ENCODE measurements around the gene QKI.

Gene QKI

DNA sequence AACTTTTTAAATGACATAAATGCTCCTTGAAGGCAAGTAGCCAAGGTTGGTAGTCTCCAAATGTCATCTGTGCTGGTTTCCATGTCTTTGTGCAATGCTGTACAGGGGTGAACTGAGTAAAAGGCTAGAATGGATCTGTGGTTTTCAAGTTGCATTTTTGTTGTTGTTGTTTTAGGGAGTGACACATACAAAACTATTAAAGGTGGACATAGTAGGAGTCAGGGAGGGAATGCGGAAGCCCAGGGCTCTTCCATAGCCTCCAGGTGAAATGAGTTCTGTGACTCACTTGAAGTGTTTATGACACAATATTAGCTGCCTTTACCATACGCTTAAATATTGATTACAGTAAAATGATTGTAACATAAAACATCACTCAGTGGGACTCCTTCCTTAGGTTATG lies 22.5 kb upstream of the QKI start:
- DNase-seq (ENCODE audit: low read depth in 2 of 2) = no peak

DNA sequence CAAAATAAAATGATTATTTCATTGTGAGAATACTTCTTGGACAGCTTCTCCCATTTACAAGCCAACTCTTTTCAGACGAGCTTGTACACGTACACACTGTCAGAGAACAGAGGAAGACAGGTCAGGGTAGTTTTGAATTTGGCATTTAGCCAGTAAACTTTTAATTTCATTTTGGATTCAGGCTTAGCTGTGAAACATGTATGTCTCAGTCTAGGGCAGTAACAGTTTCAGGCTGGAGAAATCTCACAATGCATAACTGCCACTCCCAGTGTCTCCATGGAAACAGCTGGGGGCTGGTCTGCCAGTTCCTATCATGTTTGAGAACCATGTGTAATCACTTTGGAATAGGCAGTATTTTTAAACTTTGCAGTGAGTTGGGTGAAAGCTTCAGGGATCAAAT lies 22.0 kb upstream of the QKI start:
- no peak for DNase-seq (ENCODE audit: low read depth in 2 of 2)

DNA sequence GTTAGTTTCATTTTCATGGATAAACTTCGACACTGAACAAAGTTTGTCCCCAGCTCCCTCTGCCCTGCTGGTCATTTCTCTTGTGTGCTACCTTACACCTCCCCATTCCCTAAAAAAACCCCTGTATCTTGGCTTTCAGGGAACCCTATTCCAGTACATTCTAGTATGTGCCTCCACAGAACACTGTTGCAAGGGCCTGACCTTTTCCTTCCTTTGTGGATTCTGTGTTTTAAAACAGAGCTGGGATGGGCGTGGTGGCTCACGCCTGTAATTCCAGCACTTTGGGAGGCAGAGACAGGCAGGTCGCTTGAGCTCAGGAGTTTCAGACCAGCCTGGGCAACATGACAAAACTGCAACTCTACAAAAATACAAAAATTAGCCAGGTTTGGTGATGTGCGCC lies 20.6 kb upstream of the QKI start:
- DNase-seq (ENCODE audit: low read depth in 2 of 2) = no peak

DNA sequence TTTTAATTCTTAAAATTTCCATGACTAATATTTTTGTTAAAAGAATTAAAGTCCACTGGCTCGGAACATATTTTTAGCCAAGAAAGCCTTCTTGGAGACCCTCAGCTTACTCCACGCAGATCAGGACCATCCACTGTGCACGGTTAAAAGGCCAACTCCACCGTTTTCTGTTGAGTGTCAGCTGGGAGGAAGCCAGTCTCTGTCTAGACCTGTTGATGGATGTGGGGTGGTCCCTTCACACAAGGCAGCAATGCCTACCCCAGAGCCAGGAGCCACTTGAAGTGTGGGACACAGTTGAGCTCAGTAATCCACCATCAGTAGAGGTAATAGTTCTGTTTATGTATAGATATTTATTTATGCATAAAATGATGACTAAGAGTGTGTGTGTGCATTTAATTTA lies 19.9 kb upstream of the QKI start:
- DNase-seq (ENCODE audit: low read depth in 2 of 2) = no peak

DNA sequence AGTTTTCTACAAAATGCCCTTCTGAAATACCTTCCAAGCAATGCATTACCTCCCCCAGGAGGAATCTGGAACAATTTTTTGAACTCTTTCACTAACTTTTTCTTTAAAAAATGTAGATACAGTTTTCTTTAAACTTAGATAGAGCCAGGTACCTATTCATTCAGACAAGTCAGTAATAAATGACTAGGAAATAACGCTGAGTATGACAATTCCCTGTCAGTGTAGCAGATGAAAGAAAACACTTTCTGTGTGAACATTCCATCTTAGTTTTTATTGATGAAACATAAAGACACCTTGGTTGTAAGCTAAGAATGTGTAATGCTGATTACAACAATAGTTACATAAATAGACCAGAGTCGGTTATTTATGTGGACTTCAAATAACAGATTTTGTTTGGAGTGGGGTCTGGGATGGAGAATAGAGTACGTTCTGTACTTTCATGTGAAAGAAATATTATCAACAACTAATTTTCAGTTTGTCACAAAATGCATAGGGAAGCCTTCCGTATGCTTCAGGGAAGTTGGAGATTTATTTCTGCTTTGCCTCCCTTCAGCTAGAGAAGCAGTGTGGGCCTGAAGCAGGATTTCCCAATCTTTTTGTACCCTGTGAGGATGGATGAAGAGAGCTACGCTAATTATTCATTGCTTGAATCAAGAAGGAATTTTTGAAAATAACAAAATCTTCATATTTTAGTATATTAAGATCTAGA lies 19.2 kb upstream of the QKI start:
- DNase-seq (ENCODE audit: low read depth in 2 of 2) = no peak

DNA sequence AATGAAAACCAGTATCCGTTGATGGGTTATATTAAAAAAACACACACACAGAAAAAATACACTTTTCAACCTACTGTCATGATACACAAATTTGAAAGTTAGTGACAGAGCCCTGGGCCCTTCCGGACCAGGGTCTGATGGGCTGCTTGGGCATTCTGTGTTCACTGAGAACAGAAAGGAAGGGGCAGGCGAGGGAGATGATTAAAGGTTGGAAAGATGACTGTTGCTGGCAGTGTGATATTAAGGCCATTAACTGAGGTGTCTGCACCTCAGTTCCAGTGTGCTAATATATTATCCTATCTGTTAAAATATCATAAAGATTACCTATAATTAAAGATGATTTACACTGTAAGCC lies 18.7 kb upstream of the QKI start:
- DNase-seq (ENCODE audit: low read depth in 2 of 2) = no peak

DNA sequence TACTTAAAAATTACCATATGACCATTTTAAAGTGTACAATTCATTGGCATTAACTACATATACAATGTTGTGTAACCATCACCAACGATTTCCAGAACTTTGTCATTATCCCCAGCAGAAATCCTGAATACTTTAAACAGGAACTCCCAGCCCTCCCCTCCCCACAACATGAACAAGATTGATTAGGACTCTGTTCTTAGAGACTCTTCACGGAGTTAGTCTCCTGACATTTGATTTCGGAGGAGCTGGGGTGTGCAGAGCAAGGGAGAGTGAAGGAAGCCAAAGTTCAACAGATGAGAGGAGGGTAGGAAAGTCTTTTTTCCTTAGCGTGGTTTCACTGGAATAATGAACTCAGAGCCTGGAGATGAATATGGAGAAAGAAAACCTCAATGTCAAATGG lies 17.2 kb upstream of the QKI start:
- no peak for DNase-seq (ENCODE audit: low read depth in 2 of 2)

DNA sequence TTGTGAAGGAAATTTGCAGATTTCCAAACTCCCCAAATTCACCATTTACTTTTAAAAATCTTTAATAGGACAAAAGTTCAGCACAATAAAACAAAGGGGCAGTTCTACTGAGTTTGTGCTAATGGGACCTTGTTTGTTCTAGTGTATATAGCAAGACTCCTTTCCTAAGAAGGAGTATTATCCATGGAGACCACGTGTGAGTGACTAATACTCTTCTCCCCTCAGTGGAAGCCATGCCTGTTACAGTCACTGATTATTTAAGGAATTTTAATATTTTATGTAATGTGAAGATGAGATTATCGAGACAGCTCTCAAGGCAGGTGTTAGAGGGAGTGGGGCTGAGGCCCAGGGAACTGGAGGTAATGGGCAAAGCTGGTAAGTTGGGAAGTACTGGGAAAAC lies 16.4 kb upstream of the QKI start:
- no peak for DNase-seq (ENCODE audit: low read depth in 2 of 2)

DNA sequence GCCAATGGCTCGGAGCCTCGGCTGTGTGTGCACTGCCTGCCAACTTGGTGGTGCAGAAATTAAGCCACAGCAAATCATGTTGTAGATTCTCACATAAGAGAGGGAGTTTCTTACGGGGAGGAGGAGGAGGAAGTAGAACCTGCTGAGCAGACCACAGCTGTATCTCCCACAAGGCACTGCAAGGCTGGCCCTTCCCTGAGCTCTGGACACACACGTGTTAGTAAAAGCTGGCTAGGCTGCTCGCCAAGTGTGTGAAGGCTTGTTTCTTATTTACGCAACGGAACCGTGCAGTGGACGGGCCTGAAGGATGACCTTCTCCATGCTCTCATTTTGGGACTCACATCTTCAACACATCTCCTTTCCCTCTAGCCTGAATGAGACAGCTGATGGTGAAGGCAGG lies 15.7 kb upstream of the QKI start:
- no peak for DNase-seq (ENCODE audit: low read depth in 2 of 2)

DNA sequence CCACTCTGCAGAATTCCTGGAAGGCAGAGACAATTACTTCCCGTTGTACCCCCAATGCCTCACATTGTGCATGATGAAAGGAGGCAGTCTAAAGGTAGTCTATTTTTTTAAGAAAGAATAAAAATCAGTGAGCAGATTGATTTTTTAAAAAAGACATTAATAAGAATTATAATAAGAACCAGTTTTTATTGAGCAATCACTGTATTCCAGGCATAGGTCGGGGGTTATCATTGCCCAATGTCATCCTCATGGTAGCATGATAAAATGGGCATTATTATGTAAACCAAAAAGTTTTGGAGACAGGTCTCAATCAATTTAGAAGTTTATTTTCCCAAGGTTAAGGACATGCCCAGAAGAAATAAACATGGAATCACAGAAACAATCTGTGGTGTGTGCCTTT lies 14.0 kb upstream of the QKI start:
- DNase-seq (ENCODE audit: low read depth in 2 of 2) = no peak

DNA sequence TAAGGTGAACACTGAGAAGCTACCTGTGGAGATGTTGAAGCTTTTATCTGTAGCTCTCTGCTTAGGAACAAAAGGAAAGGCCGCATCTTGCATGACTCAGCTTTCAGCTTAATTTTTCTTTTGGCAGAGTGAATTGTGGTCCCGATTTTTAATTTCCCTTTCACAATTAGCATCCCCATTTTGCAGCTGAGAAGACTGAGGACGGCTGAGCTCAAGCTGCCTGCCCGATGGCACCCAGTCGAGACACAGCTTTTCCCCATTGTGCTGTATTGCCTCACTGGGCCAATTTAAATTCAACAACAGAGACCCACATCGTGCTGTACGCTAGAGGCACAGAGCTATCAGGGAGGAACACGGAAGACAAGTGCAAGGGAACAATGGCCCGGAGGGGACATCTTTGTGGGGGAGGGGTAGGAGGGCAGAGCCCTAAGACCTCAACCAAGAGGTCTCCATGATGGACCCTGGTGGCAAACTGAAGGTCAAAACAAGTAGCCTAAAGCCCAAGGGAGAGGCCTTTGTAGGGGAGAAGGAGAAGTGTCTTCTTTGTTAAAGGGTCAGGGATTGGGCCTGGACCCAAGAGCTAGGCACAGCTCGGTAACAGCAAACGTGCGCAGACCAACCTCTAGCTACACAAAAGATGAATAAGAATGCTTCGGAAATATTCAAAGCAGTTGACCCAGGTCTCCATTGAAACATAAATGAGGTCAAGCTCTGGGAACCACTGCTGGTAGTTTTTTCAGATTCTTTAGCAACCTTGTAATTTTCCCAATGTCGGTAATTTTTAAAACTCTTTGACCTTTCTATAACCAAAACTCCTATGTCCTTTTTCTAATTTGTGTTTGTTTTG lies 13.3 kb upstream of the QKI start:
- DNase-seq (ENCODE audit: low read depth in 2 of 2) = no peak

DNA sequence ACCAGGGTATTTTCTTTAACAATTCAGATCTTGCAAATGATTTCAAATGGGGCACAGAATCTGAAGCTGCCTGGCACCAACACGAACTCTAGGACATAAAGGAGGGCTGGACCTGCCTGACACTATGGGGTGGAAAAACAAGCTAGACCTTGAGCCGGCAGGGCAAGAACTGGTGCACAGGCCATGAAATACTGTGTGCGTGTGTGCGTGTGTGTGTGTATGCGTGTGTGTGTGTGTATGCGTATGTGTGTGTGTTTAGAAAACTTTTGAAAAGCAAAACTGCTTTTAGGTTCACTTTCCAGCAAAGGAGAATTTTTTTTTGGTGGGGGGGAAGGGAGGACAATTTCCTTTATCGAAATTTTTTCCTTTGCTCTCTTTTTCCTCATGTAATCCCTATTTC lies 11.9 kb upstream of the QKI start:
- DNase-seq (ENCODE audit: low read depth in 2 of 2) = no peak

DNA sequence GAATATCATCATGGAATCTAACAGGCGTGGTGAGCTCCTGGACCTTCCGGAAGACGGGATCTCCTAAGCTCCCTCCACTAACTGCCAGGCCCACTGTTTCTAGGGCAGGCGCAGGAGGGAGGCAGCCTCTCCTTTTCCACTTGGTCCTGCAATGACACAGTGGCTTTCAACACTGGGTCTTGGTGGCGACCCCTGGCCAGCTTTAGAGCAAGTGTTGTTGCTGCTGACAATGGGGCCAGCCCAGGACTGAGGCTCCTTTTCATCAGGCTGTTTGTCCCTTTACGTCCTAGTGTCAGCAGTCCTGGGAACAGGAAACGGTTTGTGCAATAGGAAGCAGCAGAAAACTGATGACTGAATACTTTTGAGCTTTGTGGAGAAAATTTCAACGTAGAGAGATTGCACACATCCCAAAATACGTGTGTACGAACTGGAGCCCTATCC lies 9.7 kb upstream of the QKI start:
- DNase-seq (ENCODE audit: low read depth in 2 of 2) = no peak

DNA sequence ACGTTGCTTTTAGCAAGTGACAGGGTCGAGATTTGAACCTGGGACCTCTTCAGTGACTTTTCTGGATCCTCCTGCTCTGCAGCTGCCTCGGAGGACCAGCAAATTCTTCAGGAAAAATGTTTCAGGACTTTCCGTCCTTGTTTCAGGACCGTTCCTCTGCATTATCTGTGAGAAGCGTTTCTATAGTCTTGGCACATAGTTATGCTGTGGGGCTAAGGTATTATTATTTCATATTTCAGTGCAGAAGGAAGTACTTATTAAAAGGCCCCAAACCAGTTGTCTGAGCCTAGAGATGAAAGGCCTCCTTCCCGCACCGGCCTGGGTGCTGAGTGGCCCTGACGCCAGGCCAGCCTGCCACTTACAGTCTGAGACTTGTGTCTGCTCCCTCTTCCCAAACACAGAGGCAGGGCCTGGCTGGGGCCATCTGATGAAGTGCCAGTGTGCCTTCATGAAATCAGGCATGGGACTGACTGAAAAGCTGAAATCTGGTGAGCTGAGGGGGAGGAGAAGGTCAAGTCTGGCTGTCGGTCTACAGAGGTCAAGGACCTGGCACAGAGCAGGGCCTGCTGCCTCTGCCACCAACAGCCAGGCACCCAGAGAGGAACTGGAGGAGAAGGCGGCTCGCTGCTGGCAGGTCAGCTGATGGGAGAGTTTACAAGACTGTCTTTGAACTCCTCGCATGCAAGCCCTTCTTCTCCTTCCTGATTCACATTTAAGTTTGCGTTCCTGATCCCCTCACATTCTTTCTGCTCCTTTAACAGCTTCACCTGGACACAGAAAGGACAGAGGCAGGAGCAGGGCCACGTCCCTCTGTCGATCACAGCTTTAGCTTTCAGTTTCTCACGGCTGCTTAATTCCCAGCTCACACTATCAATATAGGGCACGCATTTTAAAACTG lies 8.9 kb upstream of the QKI start:
- DNase-seq (ENCODE audit: low read depth in 2 of 2) = no peak

DNA sequence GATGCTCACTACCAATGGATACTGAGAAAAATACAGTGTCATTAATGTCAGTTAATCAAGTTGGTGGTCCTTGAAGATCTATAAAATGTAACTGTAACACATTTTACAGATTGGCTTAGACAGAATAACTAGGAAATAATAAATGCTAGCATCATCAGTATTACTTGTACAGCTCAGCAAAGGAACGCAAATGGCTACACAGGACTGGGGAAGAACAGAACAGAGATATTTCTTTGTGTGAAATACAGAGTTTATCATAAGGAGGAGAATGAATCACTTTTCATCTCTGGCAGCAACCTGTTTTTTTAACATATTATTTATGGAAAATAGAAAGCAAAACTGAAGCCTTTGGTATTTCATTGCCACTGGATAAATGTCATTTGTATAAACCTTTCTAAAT lies 8.2 kb upstream of the QKI start:
- no peak for DNase-seq (ENCODE audit: low read depth in 2 of 2)

DNA sequence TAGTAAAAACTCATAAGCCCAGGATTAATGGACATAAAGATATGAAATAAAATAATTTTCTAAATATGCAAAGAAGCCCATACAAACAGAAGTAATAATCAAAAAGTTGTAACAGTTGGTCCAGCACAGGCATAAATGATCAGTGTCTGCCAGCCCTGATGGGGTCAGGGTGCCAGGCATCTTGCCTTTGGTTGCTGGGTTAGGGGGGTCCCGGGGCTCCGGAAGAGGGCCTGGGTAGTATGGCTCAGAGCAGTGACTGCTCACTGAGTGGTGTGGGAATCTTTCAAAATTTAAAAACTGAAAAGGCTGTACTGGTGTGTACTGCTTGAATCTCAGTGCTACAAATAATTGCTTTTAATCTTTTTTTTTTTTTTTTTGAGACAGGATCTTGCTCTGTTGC lies 7.7 kb upstream of the QKI start:
- no peak for DNase-seq (ENCODE audit: low read depth in 2 of 2)

DNA sequence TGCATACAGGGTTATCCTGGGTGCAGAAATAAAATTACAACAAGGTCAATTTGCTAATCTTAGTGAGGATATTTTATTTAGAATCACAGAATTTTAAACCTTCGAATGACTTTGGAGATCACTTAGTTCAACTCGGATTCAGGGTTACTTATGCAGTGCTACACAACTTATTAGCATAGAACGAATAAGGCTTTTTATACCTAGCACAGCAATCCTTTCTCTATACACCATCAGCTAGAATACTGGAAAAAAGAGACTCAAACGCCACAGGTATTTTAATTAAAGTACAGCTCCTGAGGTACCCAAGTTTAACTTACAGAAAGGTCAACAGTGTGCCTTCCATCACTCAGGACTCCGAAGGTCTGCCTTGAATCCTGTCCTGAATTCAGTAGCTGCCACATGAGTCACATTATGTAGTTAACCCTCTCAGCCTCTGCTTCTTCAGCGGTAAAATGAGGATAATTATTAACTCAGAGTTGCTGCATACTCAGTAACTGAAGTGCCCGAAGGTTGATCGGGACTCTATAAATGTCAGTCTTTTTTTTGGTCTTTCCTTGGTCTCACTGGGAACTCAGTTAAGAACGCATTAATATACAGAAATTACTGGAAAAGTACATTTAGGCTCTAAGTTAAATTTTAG lies 6.0 kb upstream of the QKI start:
- DNase-seq (ENCODE audit: low read depth in 2 of 2) = no peak

DNA sequence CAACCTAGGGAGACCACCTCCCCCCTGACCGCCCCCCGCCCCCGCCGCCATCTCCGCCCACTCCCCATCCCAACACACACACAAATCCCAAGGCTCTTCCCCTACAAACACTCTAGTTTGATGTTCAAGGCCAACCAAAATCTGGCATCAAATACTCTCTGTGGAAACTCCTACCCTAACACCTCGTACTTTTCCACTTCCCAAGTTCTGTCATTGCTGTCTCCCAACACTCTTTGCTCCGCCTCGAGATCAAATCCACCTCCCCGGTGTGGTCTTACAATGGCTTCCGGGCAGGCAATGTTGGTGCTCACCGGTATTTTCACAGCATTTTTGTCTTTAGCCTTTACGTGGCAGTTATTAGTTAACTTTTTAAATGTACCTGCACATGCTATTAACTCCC lies 4.8 kb upstream of the QKI start:
- DNase-seq (ENCODE audit: low read depth in 2 of 2) = no peak

DNA sequence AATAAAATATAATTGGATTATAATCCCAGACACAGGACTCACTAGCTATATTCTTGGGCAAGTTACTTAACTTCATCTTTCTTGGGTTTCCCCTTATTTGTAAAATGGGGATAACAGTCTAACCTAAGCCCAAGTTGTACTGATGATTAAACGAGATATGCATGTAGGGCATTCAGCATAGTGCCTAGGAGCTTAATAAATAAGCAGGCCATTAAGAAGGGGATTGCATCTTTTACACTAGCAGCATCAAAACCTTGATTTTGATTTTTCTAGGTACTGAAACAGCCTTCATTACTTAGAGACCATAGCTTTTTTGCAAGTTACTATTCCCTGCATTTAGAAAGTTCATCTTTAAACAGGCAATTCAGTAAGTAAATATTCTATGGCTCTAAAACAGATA lies 2.2 kb upstream of the QKI start:
- no peak for DNase-seq (ENCODE audit: low read depth in 2 of 2)

DNA sequence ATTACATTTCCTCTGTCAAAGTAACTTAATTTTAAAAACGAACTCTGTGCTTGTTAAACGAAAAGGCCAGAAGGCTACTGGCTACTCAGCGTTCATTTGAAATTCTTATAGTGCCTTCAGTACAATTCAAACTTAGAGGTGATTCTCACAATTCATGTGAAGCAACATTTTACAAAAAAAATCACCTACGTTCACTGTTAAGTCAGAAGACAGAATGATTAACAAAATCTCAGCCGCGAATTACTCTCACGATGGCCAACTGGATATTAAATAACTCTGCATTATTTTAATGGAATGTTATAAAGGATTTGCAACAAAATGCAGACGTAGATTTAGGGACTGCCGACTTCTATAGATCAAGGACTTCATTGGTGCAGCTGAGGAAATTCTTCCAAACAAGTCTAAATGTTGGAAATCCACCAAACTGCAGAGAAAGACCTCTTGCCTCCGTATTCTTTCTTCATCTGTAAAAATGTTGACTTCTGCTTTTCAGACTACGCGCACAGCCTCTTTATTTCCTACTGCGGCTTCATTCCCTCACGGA lies 1.6 kb upstream of the QKI start:
- DNase-seq (ENCODE audit: low read depth in 2 of 2) = no peak

DNA sequence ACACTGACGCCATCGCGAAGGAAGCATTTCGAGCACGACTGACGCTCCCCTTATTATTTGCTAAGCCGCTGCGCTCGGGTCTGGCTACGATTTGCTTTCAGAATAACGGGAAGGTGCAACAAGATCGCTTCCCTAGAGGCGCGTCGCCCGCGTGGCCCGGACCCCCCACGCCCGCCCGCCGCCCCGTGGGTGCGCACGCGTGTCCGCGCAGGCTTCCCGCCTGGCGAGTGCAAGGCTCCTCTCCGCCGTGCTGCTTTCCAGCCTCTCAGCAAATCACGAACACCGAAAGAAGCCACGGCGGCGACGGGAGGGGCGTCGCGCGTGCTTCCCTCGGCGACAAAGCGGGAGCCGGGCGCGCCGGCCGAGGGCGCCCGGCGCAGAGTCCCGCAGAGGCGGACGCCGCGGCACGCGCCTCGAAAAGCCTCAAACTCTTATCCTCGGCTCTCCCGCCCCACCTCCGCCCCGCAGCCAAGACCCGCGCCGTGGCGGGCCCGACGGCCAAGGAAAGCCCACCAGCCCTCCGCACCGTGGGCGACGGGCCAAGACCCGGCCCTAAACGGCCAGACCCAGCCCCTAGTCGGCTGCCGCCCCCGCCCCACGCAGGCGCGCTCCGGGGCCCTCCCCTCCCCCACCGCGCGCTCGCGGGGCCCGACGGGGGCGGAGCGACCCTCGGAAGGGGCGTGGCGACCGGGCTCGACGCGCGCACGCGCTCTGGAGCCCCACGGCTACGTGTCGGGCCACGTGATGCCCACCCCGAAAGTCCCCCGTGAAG lies 987 bp upstream of the QKI start:
- peak; percentile 80 to 90 for DNase-seq (ENCODE audit: low read depth in 2 of 2)

Measured in stimulated activated CD4-positive, alpha-beta T cell treated with anti-CD3 and anti-CD28 coated beads, Interleukin-1b, Interleukin-23, amount 100 ng/mL, for 1 hour (primary cell).